HG03066 (cell line): ENCODE data around the gene KIAA1549.

Source experiments
- ATAC-seq: cut with Tn5 transposase; IDR thresholded peaks from one replicate; pipeline ENCODE4 v1.9.1; 2021; ENCODE audit warnings: low read depth; ENCODE audit not compliant: unreplicated experiment

The KIAA1549 gene

DNA sequence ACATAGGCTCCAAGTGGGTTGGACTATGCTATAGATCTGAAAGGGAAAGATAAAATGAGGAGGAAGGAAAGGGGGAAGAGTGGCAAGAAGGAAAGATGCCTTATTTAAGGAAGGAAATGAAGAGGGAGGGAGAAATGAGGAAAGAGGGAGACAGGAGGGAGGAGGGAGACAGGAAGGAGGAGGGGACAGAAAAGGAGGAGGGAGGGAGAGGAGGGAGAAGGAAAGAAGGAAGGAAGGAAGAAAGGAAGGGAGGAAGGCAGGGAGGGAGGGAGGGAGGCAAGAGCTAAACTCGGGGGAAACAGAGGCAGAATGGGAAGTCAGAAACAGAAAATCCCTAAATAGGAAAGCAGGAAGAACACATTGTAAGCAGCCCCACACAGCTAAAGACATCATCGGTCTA, 67.4 kb downstream of the KIAA1549 start:
- no peak for ATAC-seq

DNA sequence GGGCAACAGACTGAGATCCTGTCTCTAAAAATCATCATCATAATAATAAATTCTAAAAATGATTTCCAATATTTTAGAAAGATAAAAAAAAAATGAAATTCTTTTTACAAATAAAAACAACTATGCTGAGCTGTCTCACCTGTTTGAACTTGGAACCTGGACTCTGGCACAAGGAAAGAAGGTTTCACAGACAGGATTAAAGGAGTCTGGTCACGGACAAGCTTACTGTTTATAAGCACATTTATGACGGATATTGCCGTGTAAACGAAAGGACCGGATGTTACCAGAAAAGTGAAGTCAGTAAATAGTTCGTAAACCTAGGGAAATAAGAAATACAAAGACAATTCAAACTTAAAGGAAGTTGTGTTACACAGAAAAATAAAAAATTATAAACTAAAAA, 70.2 kb downstream of the KIAA1549 start:
- ATAC-seq, result no peak

DNA sequence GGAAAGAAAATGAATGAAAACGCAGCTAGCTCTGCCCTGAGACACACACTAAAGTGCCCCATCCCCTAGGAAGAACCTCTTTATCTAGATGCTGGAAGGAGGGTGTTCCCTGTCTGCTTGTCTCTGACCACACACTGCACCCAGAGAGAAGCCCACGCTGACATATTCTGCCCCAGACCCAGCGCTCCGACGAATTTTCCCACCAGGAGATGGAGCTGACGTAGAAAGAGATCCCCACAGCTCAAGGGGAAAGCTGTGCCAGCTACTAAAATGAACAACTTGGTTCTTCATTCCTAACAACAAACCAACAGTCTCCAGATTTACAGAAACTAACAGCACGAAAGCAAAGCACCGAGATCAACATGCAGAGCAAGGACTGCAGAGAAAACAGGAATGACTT, 73.3 kb downstream of the KIAA1549 start:
- no peak for ATAC-seq

DNA sequence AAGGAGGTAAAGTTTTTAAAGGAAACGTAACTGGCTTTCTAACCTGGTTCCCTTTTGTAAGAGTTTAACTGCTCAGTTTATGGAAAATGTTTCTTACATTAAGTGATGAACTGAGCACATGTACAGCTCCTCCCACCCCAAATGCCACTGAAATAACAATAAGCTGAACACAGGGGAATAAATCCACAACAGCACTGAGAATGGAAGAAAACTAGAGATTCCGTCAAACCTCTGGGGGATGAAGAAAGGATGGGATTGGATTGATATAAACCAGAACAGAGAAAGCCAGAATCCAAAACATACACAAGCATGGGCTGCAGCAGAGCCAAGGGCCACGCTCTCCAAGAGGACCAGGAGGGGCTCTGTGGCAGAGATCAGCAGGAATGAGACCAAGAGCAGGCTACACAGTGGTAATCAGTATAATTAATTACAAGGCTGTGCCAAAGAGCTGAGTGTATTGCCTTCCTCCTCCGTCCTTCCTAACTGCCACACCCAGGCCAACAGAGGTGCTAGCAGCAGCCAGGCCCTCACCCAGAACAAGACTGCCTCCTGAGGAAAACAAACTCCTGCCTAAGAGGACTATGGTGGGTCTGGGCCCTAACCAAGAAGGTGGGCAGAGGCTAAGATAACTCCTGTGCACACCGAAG, 73.9 kb downstream of the KIAA1549 start:
- ATAC-seq, result no peak

DNA sequence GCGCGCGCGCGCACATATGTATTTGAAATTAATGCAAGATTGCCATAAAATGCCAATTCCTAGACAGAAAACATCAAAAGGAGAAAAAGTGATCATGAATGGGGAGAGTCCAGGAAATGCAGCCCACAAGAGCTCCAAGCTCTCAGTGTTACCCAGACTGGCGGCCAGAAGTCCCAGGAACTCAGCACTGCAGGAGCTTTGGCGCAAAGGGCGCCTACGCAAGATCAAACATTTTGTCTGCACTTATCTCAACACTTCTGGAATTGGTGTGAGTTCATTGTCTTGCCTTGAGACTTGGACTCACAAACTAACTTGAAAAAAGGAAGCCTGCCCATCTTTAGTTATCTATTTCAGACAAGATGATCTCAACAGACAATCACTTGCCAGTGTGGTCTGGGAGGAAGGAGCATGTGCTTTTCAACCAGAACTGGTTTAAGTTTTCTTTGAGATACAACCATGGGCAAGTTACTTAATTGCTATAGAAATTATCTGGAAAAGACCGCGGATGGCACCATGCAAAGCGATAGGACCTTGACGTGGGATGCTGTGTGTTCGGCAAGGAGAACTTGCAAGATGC, 77.2 kb downstream of the KIAA1549 start:
- no peak for ATAC-seq

DNA sequence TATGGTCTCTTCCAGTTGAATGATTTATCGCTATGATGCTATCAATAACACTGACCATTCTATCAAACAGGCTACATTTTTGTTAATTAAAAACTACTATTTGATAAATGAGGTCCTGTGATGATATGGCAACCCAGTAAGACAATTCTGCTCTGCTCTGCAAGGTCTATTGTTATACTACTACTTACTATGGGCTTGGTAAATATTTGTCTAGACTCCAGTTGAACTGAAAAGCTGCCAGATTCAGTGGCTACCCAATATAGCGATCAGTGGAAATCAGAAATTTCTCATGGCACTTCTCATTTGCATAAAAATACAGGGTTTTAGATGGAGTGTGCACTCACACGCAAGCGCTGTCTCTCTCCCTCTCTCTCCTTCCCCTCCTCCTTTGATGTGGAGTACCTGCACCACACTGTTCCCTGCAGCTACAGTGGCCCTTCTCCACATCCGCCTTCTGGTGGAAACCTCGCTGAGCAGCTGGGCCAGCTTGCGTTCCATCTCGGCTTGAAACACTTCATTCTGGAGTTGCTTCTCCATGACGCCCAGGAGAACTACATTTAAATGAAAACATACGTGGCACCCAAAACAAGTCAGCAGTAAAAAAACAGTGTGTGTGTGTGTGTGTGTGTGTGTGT, 77.9 kb downstream of the KIAA1549 start:
- no peak for ATAC-seq

DNA sequence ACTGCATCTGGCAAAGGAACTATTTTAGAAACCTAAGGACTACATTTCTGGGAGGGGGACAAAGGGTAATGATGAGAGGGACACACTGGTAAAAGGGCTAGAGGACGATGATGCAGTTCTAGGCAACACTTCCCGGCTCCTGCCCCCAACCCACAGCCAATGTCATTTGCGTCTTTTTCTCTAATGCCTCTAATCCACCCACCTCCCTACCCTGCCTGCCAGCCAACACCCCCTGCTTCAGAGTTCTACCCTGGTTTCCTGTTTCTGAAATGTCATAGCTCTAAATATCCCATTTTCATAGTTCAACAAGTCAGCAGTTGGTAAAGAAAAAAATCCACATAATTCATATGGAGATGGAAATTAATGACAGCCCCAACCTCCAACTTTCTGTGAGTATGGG, 79.0 kb downstream of the KIAA1549 start:
- ATAC-seq, result no peak

DNA sequence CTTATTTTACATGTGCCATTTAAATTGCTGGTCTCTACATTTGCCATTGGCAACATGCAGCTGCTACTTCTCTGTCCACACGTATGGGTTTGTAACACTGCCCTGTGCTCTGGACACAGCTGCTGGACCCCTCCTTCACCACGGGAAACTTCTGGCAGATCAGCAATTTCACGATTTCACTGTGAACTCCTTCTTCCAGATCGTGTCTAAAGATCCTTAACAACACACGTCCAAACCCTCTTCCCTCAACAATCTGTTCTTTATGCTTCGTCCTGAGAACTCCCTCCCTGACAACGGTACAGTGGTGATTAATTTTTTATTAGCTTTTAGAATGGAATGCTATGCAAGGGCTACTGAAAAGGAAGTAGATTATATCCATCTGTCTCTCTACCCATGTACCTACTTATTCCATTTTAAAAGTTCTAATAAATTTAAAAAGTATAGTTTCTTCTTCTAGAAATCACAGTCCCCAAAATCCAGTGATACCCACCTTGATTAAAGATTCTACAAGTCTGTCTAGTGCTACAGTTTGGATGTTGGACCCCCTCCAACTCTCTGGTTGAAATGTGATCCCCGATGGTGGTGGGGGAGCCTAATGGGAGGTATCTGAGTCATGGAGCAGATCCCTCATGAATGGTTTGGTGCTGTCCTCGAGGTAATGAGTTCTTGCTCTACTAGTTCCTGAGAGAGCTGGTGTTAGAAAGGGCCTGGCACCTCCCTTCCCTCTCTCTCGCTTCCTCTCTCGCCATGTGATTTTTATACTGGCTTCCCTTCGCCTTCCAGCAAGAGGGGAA, 81.0 kb downstream of the KIAA1549 start:
- no peak for ATAC-seq

DNA sequence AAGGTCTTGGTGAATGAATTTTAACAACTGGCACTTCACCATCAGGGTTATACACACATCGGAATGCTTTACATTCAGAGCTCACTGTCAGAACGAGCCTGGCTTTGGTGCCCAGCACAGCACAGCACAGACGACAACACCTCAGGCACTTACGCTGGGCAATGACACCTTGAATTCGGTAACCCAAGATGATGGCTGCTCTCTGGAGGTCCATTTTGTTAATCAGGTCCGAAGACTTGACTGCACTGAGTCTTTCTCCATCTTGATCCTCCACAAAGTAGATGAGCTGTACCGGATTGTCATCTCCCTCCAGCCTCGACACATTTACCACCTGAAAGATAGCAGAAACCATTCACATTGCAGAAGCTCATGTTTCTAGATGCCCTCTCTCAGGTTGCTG, 82.4 kb downstream of the KIAA1549 start:
- no peak for ATAC-seq

DNA sequence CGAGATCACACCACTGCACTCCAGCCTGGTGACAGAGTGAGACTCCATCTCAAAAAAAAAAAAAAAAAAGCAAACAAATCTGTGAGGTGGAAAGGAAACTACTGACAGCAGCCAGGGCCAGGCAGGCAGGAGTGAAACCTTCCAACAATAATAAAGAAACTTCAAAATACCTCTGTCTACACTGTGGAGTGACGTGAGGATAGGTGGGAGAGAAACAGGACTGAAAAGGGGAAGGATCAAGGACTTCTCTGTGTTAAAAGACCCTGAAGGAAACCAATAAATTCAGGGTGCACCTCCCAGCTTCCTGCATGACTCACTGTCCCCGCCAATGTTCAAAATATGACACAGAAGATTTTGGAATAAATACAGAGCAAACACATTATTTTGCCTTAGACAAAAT, 82.9 kb downstream of the KIAA1549 start:
- peak; percentile 71 for ATAC-seq

DNA sequence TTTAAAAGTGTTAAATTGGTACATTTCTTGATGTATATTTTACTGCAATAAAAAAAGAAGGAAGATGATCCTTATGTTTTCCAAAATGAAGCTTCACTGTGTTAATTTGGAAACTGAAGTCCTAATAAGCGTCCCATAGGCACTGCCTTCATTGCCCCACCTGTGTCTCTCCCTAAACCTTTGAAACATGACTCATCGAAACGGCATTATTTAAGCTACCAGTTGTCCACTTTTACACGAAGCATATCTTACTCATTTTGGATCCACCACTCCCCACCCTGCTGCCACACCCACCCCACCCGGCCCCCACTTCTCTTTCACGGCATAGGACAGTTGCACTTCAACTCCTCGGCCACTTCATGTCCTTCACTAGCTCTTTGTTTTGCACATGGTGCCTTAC, 85.5 kb downstream of the KIAA1549 start:
- no peak for ATAC-seq

DNA sequence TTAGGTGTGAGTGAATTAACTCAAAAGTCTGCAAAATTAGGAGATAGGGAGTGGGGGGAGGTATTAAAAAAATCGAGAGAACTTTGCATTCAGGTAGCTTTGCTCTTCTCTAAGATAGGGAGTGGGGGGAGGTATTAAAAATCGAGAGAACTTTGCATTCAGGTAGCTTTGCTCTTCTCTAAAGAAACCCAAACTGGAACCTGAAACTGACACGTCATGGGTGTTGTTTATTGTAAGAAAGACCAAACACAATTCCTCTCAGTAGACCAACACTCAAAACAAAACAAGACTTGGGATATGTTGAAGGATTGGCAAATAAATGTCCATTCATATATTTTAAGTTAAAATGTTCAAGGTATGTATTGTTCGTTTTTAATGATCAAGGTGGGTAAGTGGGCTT, 87.9 kb downstream of the KIAA1549 start:
- no peak for ATAC-seq

DNA sequence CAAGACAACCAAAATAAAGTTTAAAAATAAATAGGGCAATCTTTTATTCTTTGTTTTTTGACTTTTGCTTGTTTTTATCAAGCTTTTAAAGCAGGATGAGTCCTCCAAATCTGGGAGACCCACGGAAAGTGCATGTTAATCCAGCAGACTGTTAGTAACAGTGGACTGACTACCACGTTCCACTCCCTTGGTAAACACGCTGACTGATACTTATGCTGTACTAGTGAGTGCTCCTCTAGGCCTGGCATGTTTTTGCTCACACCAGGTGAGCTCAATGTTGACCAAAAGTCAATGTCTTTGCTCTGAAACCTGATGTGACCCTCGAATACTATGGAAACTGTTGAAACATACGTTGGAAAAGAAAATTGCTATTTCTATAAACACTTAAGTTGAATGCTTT, 88.4 kb downstream of the KIAA1549 start:
- no peak for ATAC-seq

DNA sequence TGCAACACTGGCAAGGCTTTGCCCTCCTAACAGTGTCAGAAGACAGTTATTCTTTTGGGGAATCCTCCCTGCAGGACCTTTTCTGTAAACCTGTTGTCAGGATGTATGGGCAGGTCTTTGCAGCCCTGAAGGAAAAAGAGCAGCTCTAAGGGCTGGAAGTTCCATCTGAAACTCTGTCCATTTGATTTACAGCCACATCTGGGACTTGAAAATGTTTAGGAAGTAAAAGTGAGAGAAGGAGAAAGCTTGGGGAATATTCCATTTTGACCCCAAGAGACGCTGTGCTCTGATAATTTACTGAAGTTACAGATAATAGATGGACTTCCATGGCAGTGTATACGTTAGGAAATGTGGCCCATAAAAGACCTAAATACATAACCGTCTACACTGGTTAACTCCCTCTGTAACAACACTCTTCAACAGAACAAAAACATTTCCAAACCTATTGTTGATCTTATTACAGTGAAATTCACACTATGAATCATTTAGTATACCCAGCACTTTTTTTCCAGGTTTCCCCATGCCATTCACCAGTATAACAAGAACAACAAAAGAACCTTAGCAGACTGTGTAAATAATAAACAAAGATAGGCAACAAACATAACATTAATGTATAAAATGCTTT, 89.1 kb downstream of the KIAA1549 start:
- ATAC-seq, result no peak

DNA sequence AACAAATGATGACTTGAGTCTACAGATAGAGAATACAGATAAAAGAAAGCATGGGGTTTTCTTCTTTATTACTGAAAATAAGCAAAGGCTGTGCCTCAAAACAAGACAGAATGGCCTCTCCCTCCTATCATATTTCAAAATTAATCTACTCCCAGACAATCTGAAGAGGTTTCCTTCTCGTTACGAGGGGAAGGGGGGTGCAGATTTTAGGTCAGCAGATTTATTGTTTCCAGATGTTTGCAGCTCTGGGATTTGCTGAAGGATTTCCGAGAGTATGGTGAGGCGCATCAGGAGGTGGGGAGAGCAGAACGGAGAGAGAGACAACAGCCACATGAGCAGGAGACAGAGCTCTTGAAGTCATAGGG, 89.8 kb downstream of the KIAA1549 start:
- no peak for ATAC-seq

DNA sequence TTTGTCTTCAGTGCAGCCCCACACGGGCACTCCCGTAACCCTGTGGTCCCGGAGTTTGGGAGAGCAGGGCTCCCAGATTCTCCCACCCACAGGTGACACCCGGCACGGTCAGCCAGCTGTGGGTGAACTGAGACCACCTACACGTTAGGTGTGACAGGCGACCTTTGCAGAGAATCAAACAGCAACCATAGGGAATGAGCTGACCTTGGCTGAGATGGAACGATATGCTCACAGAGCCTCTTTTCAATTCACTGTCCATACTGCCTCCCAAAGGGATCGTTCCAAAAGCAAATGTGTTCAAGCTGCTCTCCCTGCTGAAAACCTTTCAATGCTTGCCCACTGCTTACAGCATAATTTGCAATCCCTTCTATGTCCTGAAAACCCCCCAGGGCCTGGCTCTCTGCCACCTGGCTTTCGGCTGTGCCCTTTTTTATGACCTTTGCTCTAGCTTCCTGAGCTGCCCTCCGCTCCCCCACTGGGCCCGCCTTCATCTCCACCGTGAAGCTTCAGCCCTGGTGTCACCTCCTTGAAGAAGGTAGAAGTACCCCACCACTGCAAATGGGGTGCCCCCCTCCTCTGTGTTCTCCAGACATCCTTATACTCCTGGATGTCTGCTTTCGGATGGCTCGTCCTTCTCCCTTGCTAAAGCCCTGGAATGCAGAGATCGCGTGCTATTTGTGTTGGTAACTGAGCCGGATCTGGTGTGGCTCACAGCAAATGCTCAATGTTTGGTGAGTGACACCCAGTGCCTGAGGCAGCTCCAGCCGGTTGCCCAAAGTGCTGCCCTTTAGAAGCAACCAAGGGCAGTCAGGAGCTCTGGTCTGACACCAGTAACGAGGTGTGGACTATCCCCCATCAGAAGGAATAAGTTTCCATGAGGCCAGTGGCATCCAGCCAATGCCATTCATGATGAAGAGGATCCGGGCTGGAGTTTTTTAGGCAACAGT, 90.4 kb downstream of the KIAA1549 start:
- no peak for ATAC-seq

DNA sequence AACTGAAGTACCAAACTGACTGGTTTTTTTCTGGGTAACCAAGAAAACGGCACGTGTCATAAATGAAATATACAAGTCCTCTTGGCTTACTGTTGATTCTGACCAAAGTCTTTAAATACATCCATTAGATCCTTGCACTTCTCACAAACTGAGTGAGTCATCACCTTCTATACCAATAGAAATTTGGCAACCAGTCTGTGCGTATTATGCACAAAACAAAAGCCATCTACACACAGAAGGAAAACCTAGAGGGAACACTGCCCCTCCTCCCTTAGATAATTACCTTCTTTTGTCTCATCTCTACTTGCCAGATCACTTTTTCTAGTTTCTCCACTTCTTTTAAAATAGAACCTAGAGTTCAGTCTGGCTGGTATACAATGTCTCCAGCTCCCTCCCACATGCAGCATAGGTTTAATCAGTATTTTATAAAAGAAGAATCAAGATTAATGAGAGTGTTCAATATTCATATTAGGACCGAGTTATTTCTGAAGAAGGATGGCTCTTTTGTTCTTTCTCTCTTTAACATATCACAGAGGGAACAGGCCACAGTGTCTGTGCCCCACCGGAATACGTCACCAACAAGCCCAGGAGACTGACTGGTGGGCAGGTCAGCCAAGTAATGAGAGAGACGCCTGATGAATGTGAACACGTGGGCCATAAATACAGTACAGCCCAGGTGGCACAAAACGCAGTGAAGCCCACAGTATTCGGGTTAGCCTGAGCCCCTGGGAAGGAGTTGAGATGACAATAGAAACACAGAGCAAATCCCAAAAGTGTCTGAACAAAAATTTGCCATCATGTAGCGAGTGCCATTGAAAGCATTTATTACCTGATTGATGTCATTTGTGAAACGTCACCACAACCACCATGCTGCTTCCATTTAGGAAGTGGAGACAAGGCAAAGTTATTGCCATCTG, 91.3 kb downstream of the KIAA1549 start:
- no peak for ATAC-seq

DNA sequence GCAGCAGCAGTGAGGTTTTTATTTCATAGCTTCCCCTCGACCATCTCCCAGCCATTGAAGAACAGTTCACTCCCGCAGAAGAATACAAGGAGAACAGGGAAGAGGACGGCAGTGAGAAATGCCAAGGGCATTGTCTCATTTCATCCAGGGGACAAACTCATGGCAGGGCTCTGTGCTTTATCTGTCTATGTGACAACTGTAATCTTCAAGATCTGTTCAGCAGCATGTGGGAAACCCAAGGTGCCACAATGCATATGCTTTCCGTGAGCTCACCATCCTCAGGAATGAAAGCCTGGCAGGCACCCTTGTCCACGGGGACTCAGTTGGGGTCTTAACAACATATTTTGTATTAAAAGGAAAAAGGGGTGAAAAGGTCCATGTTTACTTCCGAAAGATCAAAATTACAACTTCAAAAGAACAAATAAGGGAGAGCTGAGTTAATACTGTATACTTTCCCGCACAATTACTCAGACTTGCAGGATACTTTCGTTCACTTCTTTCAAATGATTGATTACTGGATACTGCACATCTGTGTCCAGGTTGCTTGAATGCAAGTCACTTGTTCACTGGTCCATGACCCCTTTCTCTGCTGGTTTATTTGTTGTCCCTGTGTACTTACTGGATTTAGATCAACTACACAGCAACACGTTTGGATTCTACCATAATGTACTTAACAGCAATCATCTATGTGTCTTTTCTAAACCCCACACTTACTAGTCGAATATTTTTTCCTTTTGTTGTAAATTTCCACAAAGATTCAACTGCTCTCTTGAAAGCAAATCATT, 93.1 kb downstream of the KIAA1549 start:
- ATAC-seq, result no peak
